AG04449 (cell line): ENCODE measurements around the gene STXBP1.

Source experiments
- CTCF ChIA-PET: fragments of 350-600 bp; formaldehyde crosslinking; extraction: SDS; loops from one replicate; lab custom pipeline; 2021; ENCODE audit warnings: antibody characterized with exemption; lab: Yijun Ruan, JAX
- POLR2A ChIA-PET: fragments of 400-600, 350-600 bp; formaldehyde crosslinking; extraction: SDS; loops from one replicate; lab custom pipeline; 2020; ENCODE audit warnings: antibody characterized with exemption, inconsistent platforms; lab: Yijun Ruan, JAX
- DNase-seq: peaks from one replicate; pipeline ENCODE4 v3.0.0-alpha.2; 2010; ENCODE audit warnings: low read depth, low spot score
- H3K4me3 ChIP-seq: 2 replicates; pipeline ENCODE4 v1.5.1; 2011; ENCODE audit warnings: low read depth, mild to moderate bottlenecking, control low read depth, low read length
- CTCF ChIP-seq: IDR thresholded peaks from one replicate; pipeline ENCODE4 v1.5.1; 2011; ENCODE audit warnings: mild to moderate bottlenecking, moderate library complexity, low read length, control low read depth, inconsistent platforms; ENCODE audit not compliant: insufficient read depth; ENCODE audit errors: missing control alignments

The STXBP1 gene

GRCh38 chr9:127708952-127709587, 97.0 kb downstream of the STXBP1 start:
- ChIA-PET CTCF (interaction anchor here (1.0 to 1.1 kb wide), 2 partner anchors 25 to 26 kb away, joined by 3 to 4 read pairs; partner anchors contain the start of gene TOR2A), POLR2A (no interaction called here)
- no peak for TF ChIP-seq CTCF
- H3K4me3 ChIP-seq = no peak overlapping the region
- no peak for DNase-seq

DNA sequence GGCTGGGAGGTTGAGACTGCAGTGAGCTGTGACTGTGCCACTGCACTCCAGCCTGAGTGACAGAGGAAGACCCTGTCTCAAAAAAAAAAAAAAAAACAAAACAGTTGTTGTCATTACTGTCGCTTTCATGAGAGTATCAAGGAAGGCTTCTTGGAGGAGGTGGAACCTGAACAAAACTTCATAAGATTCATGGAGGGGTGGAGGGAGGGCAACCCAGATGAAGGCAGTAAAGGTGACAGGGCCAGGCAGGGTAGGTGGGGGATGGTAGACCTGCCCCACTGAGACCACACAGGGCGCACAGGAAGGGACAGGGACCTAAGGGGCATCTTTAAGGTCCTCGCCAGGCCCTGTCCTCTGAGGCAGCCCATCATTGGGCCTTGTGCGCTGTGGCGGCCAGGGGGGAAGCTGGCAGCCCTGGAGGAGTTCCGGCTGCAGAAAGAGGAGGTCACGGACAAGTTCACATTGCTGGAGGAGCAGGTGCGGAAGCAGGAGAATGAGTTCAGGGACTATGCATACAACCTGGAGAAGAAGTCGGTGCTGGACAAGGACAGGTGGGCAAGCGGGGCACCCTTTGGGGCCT, 98.2 kb downstream of the STXBP1 start:
- POLR2A ChIA-PET = interaction anchor here (0.7 kb wide), 1 partner anchor 20 kb away, joined by 3 read pairs; no protein-coding TSS in a partner anchor
- CTCF ChIA-PET = interaction anchor here (0.9 to 1.0 kb wide), 3 partner anchors 15 to 25 kb away, joined by 3 read pairs; partner anchors contain the start of gene TOR2A
- no peak for TF ChIP-seq CTCF

GRCh38 chr9:127711226-127711701, 99.2 kb downstream of the STXBP1 start:
- DNase-seq = no peak
- no peak overlapping the region for H3K4me3 ChIP-seq
- POLR2A ChIA-PET = interaction anchor here (0.7 kb wide), 1 partner anchor 19 kb away, joined by 3 read pairs; no protein-coding TSS in a partner anchor
- CTCF ChIA-PET = interaction anchor here (0.9 to 1.0 kb wide), 2 partner anchors 24 to 102 kb away, joined by 3 read pairs; partner anchors contain the start of gene TOR2A
- TF ChIP-seq CTCF = no peak

More for the DNA sequence above, 98.2 kb downstream of the STXBP1 start:
- DNase-seq = no peak
- no peak overlapping the region for H3K4me3 ChIP-seq

GRCh38 chr9:127711831-127712274, 99.8 kb downstream of the STXBP1 start:
- H3K4me3 ChIP-seq = no peak overlapping the region
- CTCF ChIA-PET = interaction anchor here (1.0 kb wide), 1 partner anchor 102 kb away, joined by 3 read pairs; no protein-coding TSS in a partner anchor
- DNase-seq = no peak
- POLR2A ChIA-PET = no interaction called here
- no peak for TF ChIP-seq CTCF

DNA sequence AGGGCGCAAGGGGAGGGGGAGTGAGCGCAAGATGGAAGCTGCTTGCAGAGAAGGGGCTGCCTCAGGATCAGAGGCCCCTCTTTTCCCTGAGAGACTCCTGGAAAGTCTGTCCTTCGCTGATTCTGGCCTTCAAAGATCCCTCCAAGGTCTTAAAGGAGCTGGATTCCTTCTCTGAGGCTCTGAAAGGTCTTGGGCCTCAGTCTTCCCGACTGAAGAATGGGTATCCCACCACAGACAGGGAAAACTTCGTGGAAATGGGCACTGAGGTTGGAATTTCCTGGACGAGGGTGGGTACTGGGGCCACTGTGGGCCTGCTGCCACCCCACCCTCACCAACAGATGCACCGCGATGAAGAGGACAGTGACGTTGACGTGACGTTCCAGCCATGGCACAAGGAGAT, 100.3 kb downstream of the STXBP1 start:
- no peak for TF ChIP-seq CTCF
- no peak overlapping the region for H3K4me3 ChIP-seq
- ChIA-PET CTCF (interaction anchor here (0.7 to 1.0 kb wide), 3 partner anchors 101 to 118 kb away, joined by 3 read pairs; no protein-coding TSS in a partner anchor), POLR2A (no interaction called here)
- DNase-seq = no peak

- no peak overlapping the region for H3K4me3 ChIP-seq
- DNase-seq = no peak
- no peak for TF ChIP-seq CTCF
- ChIA-PET CTCF (interaction anchor here (0.7 to 0.8 kb wide), 2 partner anchors 102 to 119 kb away, joined by 3 read pairs; no protein-coding TSS in a partner anchor), POLR2A (no interaction called here)
Observed at GRCh38 chr9:127712867-127713266, 100.8 kb downstream of the STXBP1 start.
